ENCODE results near the gene ZNF275.

DNA sequence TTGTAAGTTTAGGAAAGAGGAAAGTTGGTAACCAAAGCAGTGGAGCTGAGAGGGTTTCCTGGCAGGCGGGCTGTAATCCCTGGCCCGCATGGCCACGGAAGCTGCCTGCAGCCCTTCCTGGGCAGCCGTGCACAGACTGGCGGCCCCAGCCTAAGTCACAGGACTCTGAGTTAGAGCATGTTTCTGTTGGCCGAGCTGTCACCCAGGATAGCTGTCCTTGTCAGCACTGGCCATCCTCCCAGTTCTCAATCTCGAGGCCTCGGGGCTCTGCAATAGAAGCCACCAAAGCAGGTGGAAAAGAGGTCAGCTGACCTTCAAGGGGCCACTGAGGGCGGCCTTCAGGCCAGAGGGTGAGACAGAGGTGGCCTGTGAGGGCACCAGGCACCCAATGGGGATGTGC lies 46.7 kb downstream of the ZNF275 start:
- TF ChIP-seq, protein P1, sequence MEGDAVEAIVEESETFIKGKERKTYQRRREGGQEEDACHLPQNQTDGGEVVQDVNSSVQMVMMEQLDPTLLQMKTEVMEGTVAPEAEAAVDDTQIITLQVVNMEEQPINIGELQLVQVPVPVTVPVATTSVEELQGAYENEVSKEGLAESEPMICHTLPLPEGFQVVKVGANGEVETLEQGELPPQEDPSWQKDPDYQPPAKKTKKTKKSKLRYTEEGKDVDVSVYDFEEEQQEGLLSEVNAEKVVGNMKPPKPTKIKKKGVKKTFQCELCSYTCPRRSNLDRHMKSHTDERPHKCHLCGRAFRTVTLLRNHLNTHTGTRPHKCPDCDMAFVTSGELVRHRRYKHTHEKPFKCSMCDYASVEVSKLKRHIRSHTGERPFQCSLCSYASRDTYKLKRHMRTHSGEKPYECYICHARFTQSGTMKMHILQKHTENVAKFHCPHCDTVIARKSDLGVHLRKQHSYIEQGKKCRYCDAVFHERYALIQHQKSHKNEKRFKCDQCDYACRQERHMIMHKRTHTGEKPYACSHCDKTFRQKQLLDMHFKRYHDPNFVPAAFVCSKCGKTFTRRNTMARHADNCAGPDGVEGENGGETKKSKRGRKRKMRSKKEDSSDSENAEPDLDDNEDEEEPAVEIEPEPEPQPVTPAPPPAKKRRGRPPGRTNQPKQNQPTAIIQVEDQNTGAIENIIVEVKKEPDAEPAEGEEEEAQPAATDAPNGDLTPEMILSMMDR (IDR thresholded peaks at IDR 0.05) = no peak
- TF ChIP-seq POLR2A (IDR thresholded peaks at IDR 0.05) = no peak

All from lower leg skin (tissue), 3 donors.